Measurements from ENCODE around the gene WDR46.

- TF ChIP-seq CTCF (IDR thresholded peaks at IDR 0.05 in 2 of 3, conservative IDR thresholded peaks at IDR 0.05 in 1 of 3; ENCODE audit: control insufficient read depth in 2 of 3, extremely low read depth in 1 of 3, insufficient read depth in 1 of 3, low read depth in 3 of 3, low read length in 3 of 3) (no peak), BCL11A (IDR thresholded peaks at IDR 0.05; ENCODE audit: low read depth, low read length) (no peak), SUZ12 (IDR thresholded peaks at IDR 0.05; ENCODE audit: unreplicated experiment) (no peak), E2F4 (IDR thresholded peaks at IDR 0.05; ENCODE audit: low read depth, low read length) (no peak), JUND (IDR thresholded peaks at IDR 0.05; ENCODE audit: low read depth, low read length) (no peak), ZBTB40 (IDR thresholded peaks at IDR 0.05; ENCODE audit: borderline replicate concordance) (no peak), ETV6 (conservative IDR thresholded peaks at IDR 0.05 in 1 of 2, IDR thresholded peaks at IDR 0.05 in 1 of 2; ENCODE audit: borderline replicate concordance in 1 of 2, low read depth in 1 of 2) (no peak), RFX5 (IDR thresholded peaks at IDR 0.05; ENCODE audit: low read depth, low read length) (no peak), FOS (IDR thresholded peaks at IDR 0.05; ENCODE audit: borderline replicate concordance, extremely low read depth, insufficient read length) (no peak), POLR2A (IDR thresholded peaks at IDR 0.05; ENCODE audit: low read depth, low read length) (no peak), USF2 (IDR thresholded peaks at IDR 0.05; ENCODE audit: borderline replicate concordance, low read depth, low read length) (no peak), ZNF24 (IDR thresholded peaks at IDR 0.05) (no peak), MAX (IDR thresholded peaks at IDR 0.05; ENCODE audit: low read depth, low read length) (no peak), ZNF274 (IDR thresholded peaks at IDR 0.05; ENCODE audit: insufficient read depth, insufficient read length) (no peak)
Measured at GRCh38 chr6:33236328-33236727, 52.7 kb downstream of the WDR46 start.

All from GM12878 (cell line).